ENCODE results near the gene PNMT. TPM values are rescaled to one million over a fixed set of nuclear protein-coding genes. Genes with fewer than 3 reads are reported as not detected.

The PNMT gene
- total and polyA plus RNA-seq, 2 of the 13 experiments (the other 11 are each of a cell fraction or from before 2014, with no cell fraction given) = 0.25 TPM; not detected in 1

DNA sequence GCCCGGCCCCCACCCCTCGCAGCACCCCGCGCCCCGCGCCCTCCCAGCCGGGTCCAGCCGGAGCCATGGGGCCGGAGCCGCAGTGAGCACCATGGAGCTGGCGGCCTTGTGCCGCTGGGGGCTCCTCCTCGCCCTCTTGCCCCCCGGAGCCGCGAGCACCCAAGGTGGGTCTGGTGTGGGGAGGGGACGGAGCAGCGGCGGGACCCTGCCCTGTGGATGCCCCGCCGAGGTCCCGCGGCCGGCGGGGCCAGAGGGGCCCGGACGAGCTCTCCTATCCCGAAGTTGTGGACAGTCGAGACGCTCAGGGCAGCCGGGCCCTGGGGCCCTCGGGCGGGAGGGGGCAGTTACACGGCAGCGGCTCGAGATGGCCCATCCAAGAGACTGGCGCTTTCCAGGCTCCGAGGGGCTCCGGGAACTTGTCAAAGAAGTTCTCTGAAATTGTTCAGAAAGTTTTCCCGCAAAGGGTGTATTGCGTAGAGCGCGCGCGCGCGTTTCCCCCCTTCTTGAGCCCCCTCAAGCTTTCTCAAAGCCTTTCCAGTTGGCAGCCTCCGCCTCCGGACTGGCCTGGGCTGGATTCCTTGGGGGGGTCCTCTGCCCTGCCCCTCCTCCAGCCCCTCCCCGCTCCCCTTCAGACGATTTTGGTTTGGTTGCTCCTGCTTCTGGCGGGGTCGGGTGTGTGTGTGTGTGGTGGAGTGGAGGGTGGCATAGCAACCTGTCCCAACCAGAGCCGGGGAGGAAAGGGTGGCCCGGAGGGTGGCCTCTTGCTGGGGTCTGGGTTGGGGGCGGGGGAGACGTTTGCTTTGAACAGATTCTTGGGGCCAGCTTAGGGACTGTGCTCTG lies 32.1 kb downstream of the PNMT start (continued):
- 0 out of 2 replicates have a peak, but pooled peaks have one; percentile 37 for TF ChIP-seq ZNF446 (CRISPR knock-in tag; IDR thresholded peaks at IDR 0.05)
- TF ChIP-seq ZNF546 (CRISPR knock-in tag; conservative IDR thresholded peaks at IDR 0.05) = peak; percentile 69; the same call in 1 of the 2 replicates
- TF ChIP-seq ZNF512 (CRISPR knock-in tag; IDR thresholded peaks at IDR 0.05) = no peak
- peak; percentile 37; the same call in 1 of the 2 replicates for TF ChIP-seq YEATS2 (CRISPR knock-in tag; IDR thresholded peaks at IDR 0.05; ENCODE audit: borderline replicate concordance)
- TF ChIP-seq FOXO1 (CRISPR knock-in tag; IDR thresholded peaks at IDR 0.05) = no peak; the same call in 1 of the 2 replicates
- TF ChIP-seq AHR (CRISPR knock-in tag; IDR thresholded peaks at IDR 0.05) = 0 out of 2 replicates have a peak, but pooled peaks have one; percentile 2
- TF ChIP-seq, protein P1, sequence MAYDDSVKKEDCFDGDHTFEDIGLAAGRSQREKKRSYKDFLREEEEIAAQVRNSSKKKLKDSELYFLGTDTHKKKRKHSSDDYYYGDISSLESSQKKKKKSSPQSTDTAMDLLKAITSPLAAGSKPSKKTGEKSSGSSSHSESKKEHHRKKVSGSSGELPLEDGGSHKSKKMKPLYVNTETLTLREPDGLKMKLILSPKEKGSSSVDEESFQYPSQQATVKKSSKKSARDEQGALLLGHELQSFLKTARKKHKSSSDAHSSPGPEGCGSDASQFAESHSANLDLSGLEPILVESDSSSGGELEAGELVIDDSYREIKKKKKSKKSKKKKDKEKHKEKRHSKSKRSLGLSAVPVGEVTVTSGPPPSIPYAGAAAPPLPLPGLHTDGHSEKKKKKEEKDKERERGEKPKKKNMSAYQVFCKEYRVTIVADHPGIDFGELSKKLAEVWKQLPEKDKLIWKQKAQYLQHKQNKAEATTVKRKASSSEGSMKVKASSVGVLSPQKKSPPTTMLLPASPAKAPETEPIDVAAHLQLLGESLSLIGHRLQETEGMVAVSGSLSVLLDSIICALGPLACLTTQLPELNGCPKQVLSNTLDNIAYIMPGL (CRISPR knock-in tag; IDR thresholded peaks at IDR 0.05; ENCODE audit: borderline replicate concordance in 1 of 2, low read depth in 1 of 2) = peak in 1 of 2 experiments; percentile 81; a peak in 2 of 4 replicates
- peak; percentile 71; the same call in 1 of the 2 replicates for TF ChIP-seq SAFB2 (CRISPR knock-in tag; IDR thresholded peaks at IDR 0.05; ENCODE audit: borderline replicate concordance, low read depth)
- TF ChIP-seq, protein P2, sequence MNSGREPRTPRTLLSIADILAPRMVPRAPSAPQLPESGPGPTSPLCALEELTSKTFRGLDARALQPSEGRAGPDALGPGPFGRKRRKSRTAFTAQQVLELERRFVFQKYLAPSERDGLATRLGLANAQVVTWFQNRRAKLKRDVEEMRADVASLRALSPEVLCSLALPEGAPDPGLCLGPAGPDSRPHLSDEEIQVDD (CRISPR knock-in tag; IDR thresholded peaks at IDR 0.05; ENCODE audit: borderline replicate concordance) = 0 out of 2 replicates have a peak, but pooled peaks have one; percentile 22
- TF ChIP-seq, protein P3, sequence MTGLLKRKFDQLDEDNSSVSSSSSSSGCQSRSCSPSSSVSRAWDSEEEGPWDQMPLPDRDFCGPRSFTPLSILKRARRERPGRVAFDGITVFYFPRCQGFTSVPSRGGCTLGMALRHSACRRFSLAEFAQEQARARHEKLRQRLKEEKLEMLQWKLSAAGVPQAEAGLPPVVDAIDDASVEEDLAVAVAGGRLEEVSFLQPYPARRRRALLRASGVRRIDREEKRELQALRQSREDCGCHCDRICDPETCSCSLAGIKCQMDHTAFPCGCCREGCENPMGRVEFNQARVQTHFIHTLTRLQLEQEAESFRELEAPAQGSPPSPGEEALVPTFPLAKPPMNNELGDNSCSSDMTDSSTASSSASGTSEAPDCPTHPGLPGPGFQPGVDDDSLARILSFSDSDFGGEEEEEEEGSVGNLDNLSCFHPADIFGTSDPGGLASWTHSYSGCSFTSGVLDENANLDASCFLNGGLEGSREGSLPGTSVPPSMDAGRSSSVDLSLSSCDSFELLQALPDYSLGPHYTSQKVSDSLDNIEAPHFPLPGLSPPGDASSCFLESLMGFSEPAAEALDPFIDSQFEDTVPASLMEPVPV (CRISPR knock-in tag; IDR thresholded peaks at IDR 0.05) = 0 out of 2 replicates have a peak, but pooled peaks have one; percentile 26
- TF ChIP-seq, protein P4, sequence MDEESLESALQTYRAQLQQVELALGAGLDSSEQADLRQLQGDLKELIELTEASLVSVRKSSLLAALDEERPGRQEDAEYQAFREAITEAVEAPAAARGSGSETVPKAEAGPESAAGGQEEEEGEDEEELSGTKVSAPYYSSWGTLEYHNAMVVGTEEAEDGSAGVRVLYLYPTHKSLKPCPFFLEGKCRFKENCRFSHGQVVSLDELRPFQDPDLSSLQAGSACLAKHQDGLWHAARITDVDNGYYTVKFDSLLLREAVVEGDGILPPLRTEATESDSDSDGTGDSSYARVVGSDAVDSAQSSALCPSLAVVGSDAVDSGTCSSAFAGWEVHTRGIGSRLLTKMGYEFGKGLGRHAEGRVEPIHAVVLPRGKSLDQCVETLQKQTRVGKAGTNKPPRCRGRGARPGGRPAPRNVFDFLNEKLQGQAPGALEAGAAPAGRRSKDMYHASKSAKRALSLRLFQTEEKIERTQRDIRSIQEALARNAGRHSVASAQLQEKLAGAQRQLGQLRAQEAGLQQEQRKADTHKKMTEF (CRISPR knock-in tag; IDR thresholded peaks at IDR 0.05) = peak; percentile 75
- TF ChIP-seq XRCC5 (optimal IDR thresholded peaks at IDR 0.05; ENCODE audit: low read length) = no peak
- 0 out of 2 replicates have a peak, but pooled peaks have one; percentile 59 for TF ChIP-seq SIN3A (IDR thresholded peaks at IDR 0.05; ENCODE audit: borderline replicate concordance, low read depth, low read length)
- peak; percentile 72 for TF ChIP-seq SRSF1 (optimal IDR thresholded peaks at IDR 0.05; ENCODE audit: low read depth, low read length)
- peak; percentile 71; the same call in 1 of the 2 replicates for TF ChIP-seq ZBTB42 (CRISPR knock-in tag; IDR thresholded peaks at IDR 0.05)
- 0 out of 2 replicates have a peak, but pooled peaks have one; percentile 40 for TF ChIP-seq ZNF740 (CRISPR knock-in tag; IDR thresholded peaks at IDR 0.05)
- no peak for TF ChIP-seq ESRRA (CRISPR knock-in tag; IDR thresholded peaks at IDR 0.05; ENCODE audit: low read depth)
- TF ChIP-seq, protein P5, sequence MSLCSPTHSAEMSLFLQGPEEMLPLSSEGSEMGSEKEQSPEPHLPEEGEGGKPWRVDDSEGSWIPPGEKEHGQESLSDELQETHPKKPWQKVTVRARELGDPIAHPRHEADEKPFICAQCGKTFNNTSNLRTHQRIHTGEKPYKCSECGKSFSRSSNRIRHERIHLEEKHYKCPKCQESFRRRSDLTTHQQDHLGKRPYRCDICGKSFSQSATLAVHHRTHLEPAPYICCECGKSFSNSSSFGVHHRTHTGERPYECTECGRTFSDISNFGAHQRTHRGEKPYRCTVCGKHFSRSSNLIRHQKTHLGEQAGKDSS (CRISPR knock-in tag; IDR thresholded peaks at IDR 0.05; ENCODE audit: borderline replicate concordance, low read depth) = peak; percentile 38; the same call in 1 of the 2 replicates
